ENCODE results near the gene CFAP44.
"Not testable (repeated sequence)": the region's sequence is repeated elsewhere in the genome, so short reads cannot be mapped to it uniquely, and the experiment has no call there.

Gene CFAP44

GRCh38 chr3:113441051-113441770 is at the start of gene CFAP44:
CFAP44 (minus strand) TSS chr3:113441493; CDS start chr3:113433664, 7,829 bp downstream.
- DNase-seq (ENCODE audit: low read depth in 1 of 2, low spot score in 1 of 2) = peak in 1 of 2 donors; percentile 26

GRCh38 chr3:113485161-113485609 is 43.9 kb upstream of the CFAP44 start:
- DNase-seq (ENCODE audit: low read depth in 1 of 2, low spot score in 1 of 2) = no peak

- DNase-seq (ENCODE audit: low read depth in 1 of 2, low spot score in 1 of 2) = no peak
Measured at GRCh38 chr3:113468539-113468938, 27.2 kb upstream of the CFAP44 start.

GRCh38 chr3:113461488-113461887 is 20.2 kb upstream of the CFAP44 start:
- no peak for DNase-seq (ENCODE audit: low read depth in 1 of 2, low spot score in 1 of 2)

GRCh38 chr3:113458554-113458953 is 17.3 kb upstream of the CFAP44 start:
- DNase-seq (ENCODE audit: low read depth in 1 of 2, low spot score in 1 of 2) = not testable (repeated sequence)

GRCh38 chr3:113455446-113455845 is 14.2 kb upstream of the CFAP44 start:
- no peak for DNase-seq (ENCODE audit: low read depth in 1 of 2, low spot score in 1 of 2)

GRCh38 chr3:113454630-113455029 is 13.3 kb upstream of the CFAP44 start:
- DNase-seq (ENCODE audit: low read depth in 1 of 2, low spot score in 1 of 2) = no peak

- DNase-seq (ENCODE audit: low read depth in 1 of 2, low spot score in 1 of 2) = no peak
Measured at GRCh38 chr3:113454057-113454456, 12.8 kb upstream of the CFAP44 start.

GRCh38 chr3:113450911-113451310 is 9.6 kb upstream of the CFAP44 start:
- DNase-seq (ENCODE audit: low read depth in 1 of 2, low spot score in 1 of 2) = no peak

GRCh38 chr3:113439606-113440005 is 1.7 kb downstream of the CFAP44 start:
- no peak for DNase-seq (ENCODE audit: low read depth in 1 of 2, low spot score in 1 of 2)

GRCh38 chr3:113438224-113438623 is 3.1 kb downstream of the CFAP44 start:
- no peak for DNase-seq (ENCODE audit: low read depth in 1 of 2, low spot score in 1 of 2)

- no peak for DNase-seq (ENCODE audit: low read depth in 1 of 2, low spot score in 1 of 2)
Measured at GRCh38 chr3:113437411-113437810, 3.9 kb downstream of the CFAP44 start.

GRCh38 chr3:113436809-113437208 is 4.5 kb downstream of the CFAP44 start:
- DNase-seq (ENCODE audit: low read depth in 1 of 2, low spot score in 1 of 2) = no peak

GRCh38 chr3:113431811-113432210 is 9.5 kb downstream of the CFAP44 start:
- no peak for DNase-seq (ENCODE audit: low read depth in 1 of 2, low spot score in 1 of 2)

GRCh38 chr3:113428581-113428980 is 12.7 kb downstream of the CFAP44 start:
- DNase-seq (ENCODE audit: low read depth in 1 of 2, low spot score in 1 of 2) = no peak

- DNase-seq (ENCODE audit: low read depth in 1 of 2, low spot score in 1 of 2) = no peak
Measured at GRCh38 chr3:113423699-113424098, 17.6 kb downstream of the CFAP44 start.

- no peak for DNase-seq (ENCODE audit: low read depth in 1 of 2, low spot score in 1 of 2)
Measured at GRCh38 chr3:113421082-113421481, 20.2 kb downstream of the CFAP44 start.

- no peak for DNase-seq (ENCODE audit: low read depth in 1 of 2, low spot score in 1 of 2)
Measured at GRCh38 chr3:113409676-113410075, 31.6 kb downstream of the CFAP44 start.

GRCh38 chr3:113405180-113405579 is 36.1 kb downstream of the CFAP44 start:
- no peak for DNase-seq (ENCODE audit: low read depth in 1 of 2, low spot score in 1 of 2)

GRCh38 chr3:113404637-113405036 is 36.7 kb downstream of the CFAP44 start:
- no peak for DNase-seq (ENCODE audit: low read depth in 1 of 2, low spot score in 1 of 2)
